Memory B cell (primary cell): ENCODE data around the gene DMRT2.

Source experiments
- ATAC-seq: fragments of 150-1000 bp; cut with Tn5 transposase; 2 replicates; pipeline ENCODE4 v1.10.0; 2021; ENCODE audit warnings: low read depth, mild to moderate bottlenecking, moderate library complexity
- DNase-seq, 2 donors: peaks; one replicate each; pipeline ENCODE4 v3.0.0; 2022; ENCODE audit warnings: low spot score in 2 of 2
- H3K27ac Mint-ChIP-seq: one replicate; pipeline ENCODE4 v1.8.0; 2022; ENCODE audit warnings: mild to moderate bottlenecking, moderate library complexity, mixed read lengths
- H3K27me3 Mint-ChIP-seq: one replicate; pipeline ENCODE4 v1.8.0; 2022; ENCODE audit warnings: mixed read lengths
- H3K36me3 Mint-ChIP-seq: one replicate; pipeline ENCODE4 v1.8.0; 2022; ENCODE audit warnings: mild to moderate bottlenecking, mixed read lengths
- H3K4me1 Mint-ChIP-seq: one replicate; pipeline ENCODE4 v1.8.0; 2022; ENCODE audit warnings: mixed read lengths
- H3K4me3 Mint-ChIP-seq: one replicate; pipeline ENCODE4 v1.8.0; 2022; ENCODE audit warnings: mild to moderate bottlenecking, moderate library complexity, mixed read lengths
- H3K9me3 Mint-ChIP-seq: one replicate; pipeline ENCODE4 v1.8.0; 2022; ENCODE audit warnings: mixed read lengths

Gene DMRT2

DNA sequence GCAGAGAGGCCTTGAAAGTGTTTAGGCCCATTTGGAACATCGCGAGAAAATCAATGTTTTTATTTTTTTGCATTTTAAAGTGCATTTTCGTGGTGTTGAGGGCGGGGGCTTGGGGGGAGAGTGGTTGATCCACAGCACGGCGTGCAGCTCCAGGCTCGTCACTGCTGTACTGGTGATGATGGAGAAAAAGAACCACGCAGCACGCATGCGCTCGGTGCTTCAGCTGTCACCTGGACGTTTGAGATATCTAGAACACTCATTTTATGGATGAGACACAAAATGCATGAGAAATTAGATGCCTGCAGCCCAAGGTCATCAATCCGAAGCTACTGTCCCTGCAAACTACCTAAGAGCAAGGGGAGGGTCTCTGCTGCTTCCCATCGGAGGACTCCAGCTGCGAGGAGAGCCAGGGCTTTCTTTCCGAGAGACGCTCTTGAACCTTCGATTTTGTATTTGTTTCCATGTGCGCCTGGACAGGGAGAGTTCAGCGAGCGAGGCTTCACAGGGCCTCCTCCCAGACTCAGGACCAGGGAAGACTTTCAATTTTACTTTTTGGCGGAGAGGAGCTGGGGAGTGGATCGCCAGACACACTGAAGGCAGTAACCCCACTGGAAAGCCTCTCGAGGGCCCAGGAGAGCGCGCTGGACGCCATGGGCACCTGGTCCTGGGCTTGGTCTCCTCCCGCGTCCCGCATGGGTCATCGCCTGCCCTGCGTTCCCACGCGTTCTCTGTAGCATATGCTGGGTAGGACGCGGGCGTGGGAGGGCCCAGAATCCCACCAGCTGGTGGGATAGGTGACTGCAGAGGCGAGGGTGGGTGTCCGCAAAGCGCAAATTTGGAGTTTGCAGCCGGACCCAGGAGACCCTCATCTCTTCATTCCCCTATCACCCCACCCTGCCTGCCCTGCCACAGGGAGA is 2.5 kb downstream of the DMRT2 start:
- peaks cover 1% of the 10 kb centered on the region for H3K36me3 Mint-ChIP-seq
- no peak for ATAC-seq
- H3K9me3 Mint-ChIP-seq, result peaks cover 6% of the 10 kb centered on the region
- H3K4me1 Mint-ChIP-seq, result peaks cover 12% of the 10 kb centered on the region
- peaks cover 28% of the 10 kb centered on the region for H3K27me3 Mint-ChIP-seq
- no peak overlapping the region for H3K27ac Mint-ChIP-seq
- H3K4me3 Mint-ChIP-seq, result peak overlapping the region; percentile 24
- no peak for DNase-seq

DNA sequence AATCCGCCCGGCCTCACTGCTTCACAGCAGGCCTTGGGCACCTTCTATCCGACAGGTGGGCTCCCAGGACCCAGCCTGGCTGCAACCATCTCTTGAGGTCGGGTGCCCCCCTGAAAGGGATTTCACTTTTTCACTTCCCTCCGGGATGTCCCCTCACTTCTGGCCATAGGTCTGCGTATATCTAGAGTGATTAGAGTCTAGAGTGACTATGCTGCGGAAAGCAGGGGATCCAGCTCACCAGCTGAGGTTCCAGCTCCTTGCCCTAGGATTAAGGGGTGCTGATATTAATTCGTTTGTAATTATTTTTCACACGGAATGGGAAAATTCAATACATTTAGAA is 3.1 kb downstream of the DMRT2 start:
- peaks cover 1% of the 10 kb centered on the region for H3K36me3 Mint-ChIP-seq
- no peak overlapping the region for H3K4me3 Mint-ChIP-seq
- H3K27ac Mint-ChIP-seq, result no peak overlapping the region
- H3K27me3 Mint-ChIP-seq, result peaks cover 23% of the 10 kb centered on the region
- peaks cover 6% of the 10 kb centered on the region for H3K9me3 Mint-ChIP-seq
- DNase-seq (no peak), ATAC-seq (no peak)
- H3K4me1 Mint-ChIP-seq, result peaks cover 6% of the 10 kb centered on the region

DNA sequence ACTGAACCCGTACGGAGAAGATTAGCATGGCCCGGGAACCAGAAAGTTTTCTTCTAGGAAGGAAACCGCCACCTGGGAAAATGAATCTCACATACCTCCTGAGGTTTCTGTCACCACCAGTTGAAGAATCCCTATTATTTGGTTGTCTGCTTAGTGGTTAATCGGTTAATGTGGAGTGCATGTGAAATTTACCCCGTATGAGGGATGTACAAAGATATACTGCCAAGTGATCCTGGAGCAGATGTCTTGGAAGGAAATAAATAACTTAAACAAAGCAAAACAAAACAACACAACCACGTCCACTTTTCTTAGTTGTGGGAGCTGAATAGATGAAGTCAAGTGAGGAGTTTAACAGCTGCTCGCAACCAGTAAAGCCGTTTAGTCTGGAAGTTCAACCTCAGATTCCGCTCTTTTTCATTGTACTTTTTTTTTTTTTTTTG is 3.8 kb downstream of the DMRT2 start:
- peaks cover 1% of the 10 kb centered on the region for H3K36me3 Mint-ChIP-seq
- H3K27me3 Mint-ChIP-seq, result peaks cover 21% of the 10 kb centered on the region
- H3K4me3 Mint-ChIP-seq, result no peak overlapping the region
- DNase-seq (no peak), ATAC-seq (no peak)
- no peak overlapping the region for H3K27ac Mint-ChIP-seq
- H3K4me1 Mint-ChIP-seq, result peaks cover 4% of the 10 kb centered on the region
- H3K9me3 Mint-ChIP-seq, result peaks cover 6% of the 10 kb centered on the region

GRCh38 chr9:1055166-1055565 is 5.0 kb downstream of the DMRT2 start:
- ATAC-seq (no peak), DNase-seq (no peak)
- no peaks in the 10 kb centered on the region for H3K36me3 Mint-ChIP-seq
- no peaks in the 10 kb centered on the region for H3K9me3 Mint-ChIP-seq
- H3K27ac Mint-ChIP-seq, result no peak overlapping the region
- peaks cover 2% of the 10 kb centered on the region for H3K4me1 Mint-ChIP-seq
- H3K27me3 Mint-ChIP-seq, result peaks cover 15% of the 10 kb centered on the region
- no peak overlapping the region for H3K4me3 Mint-ChIP-seq

- no peaks in the 10 kb centered on the region for H3K9me3 Mint-ChIP-seq
- no peaks in the 10 kb centered on the region for H3K36me3 Mint-ChIP-seq
- no peak overlapping the region for H3K27ac Mint-ChIP-seq
- no peak for ATAC-seq
- peaks cover 9% of the 10 kb centered on the region for H3K27me3 Mint-ChIP-seq
- DNase-seq, result no peak
- no peaks in the 10 kb centered on the region for H3K4me1 Mint-ChIP-seq
- no peak overlapping the region for H3K4me3 Mint-ChIP-seq
These were observed 7.8 kb downstream of the DMRT2 start for GRCh38 chr9:1057910-1058309.

DNA sequence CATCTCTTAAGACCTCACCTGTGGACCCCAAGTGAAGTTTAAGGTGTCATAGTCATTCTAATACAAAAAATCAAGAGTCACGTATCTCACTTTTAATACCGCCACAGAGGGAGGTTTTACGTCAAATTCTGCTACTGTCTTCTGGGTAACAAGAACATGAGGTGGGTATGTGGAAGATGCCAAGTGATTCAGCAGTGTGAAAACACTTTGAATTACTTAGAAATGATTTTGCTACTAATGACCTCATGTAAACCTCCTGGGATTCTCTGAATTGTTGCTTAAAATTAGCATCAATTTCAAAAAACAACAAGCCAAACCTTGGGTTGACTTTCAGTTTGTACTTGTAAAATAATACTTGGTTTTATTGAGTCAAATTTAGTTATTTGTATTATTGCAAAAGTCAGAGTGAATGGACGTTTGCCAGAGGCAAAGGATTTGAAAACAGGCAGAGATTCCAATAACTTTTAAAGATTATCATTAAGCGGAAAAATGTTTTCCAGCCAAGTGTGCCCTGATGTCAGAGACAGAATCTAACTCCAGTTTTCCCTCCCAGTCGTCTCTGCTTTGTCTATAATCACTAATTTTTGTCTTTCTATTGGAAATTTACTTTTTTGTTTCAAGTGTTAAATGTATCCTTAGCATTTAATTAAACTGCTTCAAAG is 8.8 kb downstream of the DMRT2 start:
- DNase-seq, result no peak
- Mint-ChIP-seq H3K36me3 (no peaks in the 10 kb centered on the region), H3K27me3 (peaks cover 11% of the 10 kb centered on the region), H3K9me3 (no peaks in the 10 kb centered on the region), H3K27ac (no peak overlapping the region), H3K4me3 (no peak overlapping the region), H3K4me1 (no peaks in the 10 kb centered on the region)
- no peak for ATAC-seq

- peaks cover 2% of the 10 kb centered on the region for H3K36me3 Mint-ChIP-seq
- no peak for DNase-seq
- peaks cover 7% of the 10 kb centered on the region for H3K27me3 Mint-ChIP-seq
- no peaks in the 10 kb centered on the region for H3K4me1 Mint-ChIP-seq
- H3K9me3 Mint-ChIP-seq, result peaks cover 5% of the 10 kb centered on the region
- no peak for ATAC-seq
- H3K27ac Mint-ChIP-seq, result no peak overlapping the region
- no peak overlapping the region for H3K4me3 Mint-ChIP-seq
These were observed 15.0 kb downstream of the DMRT2 start for GRCh38 chr9:1065130-1065529.

- Mint-ChIP-seq H3K9me3 (peaks cover 5% of the 10 kb centered on the region), H3K27me3 (peaks cover 4% of the 10 kb centered on the region), H3K27ac (no peak overlapping the region), H3K4me1 (peaks cover 2% of the 10 kb centered on the region), H3K36me3 (peaks cover 2% of the 10 kb centered on the region), H3K4me3 (no peak overlapping the region)
- DNase-seq (no peak), ATAC-seq (no peak)
These were observed 20.5 kb downstream of the DMRT2 start for GRCh38 chr9:1070692-1071091.

DNA sequence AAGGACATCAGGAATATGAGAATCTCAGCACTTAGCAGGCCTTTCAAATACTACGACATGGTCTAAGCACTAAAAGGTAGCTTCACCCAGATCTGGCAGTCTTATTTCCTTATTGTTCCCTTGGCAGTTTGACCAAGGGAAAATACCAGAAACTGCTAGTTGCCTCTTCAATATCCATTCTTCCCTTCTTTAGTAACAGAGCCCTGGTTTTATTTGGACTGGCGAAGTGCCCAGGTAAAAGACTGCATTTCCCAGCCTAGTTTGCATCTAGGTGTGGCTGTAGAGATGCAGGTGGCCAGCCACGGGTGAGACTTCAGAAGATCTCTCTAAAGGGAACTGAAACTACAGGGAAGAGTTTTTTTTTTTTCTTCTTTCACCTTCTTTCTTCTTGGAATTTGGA is 21.6 kb downstream of the DMRT2 start:
- H3K27ac Mint-ChIP-seq, result no peak overlapping the region
- DNase-seq (no peak), ATAC-seq (no peak)
- peaks cover 4% of the 10 kb centered on the region for H3K27me3 Mint-ChIP-seq
- peaks cover 2% of the 10 kb centered on the region for H3K36me3 Mint-ChIP-seq
- H3K9me3 Mint-ChIP-seq, result peaks cover 5% of the 10 kb centered on the region
- H3K4me3 Mint-ChIP-seq, result no peak overlapping the region
- peaks cover 2% of the 10 kb centered on the region for H3K4me1 Mint-ChIP-seq

GRCh38 chr9:1073497-1073896 is 23.3 kb downstream of the DMRT2 start:
- DNase-seq (no peak), ATAC-seq (no peak)
- peaks cover 2% of the 10 kb centered on the region for H3K4me1 Mint-ChIP-seq
- H3K27me3 Mint-ChIP-seq, result peaks cover 6% of the 10 kb centered on the region
- H3K4me3 Mint-ChIP-seq, result no peak overlapping the region
- no peak overlapping the region for H3K27ac Mint-ChIP-seq
- no peaks in the 10 kb centered on the region for H3K9me3 Mint-ChIP-seq
- no peaks in the 10 kb centered on the region for H3K36me3 Mint-ChIP-seq

DNA sequence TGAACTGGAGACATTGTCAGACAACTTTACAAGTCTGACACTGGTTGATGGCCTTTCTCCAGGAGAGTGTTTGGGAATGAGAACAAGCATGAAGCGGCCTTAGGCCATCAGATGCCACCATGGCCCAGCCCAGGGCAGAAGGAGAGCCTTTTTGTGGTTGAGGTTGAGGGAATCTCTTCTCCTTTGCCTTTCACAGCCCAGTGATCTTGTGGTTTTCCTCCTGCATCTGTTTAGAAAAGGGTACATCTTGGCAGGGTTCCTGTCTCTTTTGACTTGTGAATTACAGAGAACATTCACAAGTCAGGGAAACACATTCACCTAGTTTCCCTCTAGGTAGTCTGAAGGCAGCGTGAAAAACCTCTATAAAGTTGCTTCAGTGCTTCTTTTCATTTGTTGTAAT is 27.5 kb downstream of the DMRT2 start:
- Mint-ChIP-seq H3K4me3 (no peak overlapping the region), H3K9me3 (no peaks in the 10 kb centered on the region), H3K36me3 (no peaks in the 10 kb centered on the region), H3K4me1 (no peaks in the 10 kb centered on the region), H3K27me3 (peaks cover 7% of the 10 kb centered on the region), H3K27ac (no peak overlapping the region)
- DNase-seq (no peak), ATAC-seq (no peak)

DNA sequence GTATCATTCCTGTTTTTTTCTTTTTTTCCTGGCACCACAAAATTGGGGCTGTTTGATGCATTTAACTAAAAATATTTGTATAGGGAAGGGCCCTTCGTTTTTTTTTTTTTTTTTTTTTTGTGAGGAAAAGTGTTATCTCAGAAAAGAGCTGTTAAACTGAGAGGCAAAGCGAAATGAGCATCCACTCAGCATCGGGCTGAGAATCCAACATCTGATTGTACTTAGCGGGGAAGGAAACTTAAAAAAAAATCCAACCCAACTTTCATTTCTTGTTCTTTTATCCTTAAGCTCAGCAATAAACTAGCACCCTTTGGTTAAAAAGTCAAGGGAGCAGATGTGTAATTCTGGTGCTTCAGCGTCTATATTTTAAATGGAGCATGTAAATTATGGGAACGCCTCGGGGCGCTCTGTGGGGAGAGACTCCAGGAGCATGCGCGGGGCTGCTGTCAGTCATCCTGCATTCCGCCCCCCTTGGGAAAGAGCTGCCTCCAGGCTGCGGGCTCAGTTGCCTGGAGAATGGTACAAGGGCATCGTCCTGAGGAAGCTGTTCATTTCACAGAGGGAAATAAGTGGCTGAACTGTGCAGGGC is 33.3 kb downstream of the DMRT2 start:
- H3K27ac Mint-ChIP-seq, result no peak overlapping the region
- no peak for ATAC-seq
- peaks cover 6% of the 10 kb centered on the region for H3K27me3 Mint-ChIP-seq
- H3K36me3 Mint-ChIP-seq, result no peaks in the 10 kb centered on the region
- H3K4me1 Mint-ChIP-seq, result peaks cover 2% of the 10 kb centered on the region
- H3K4me3 Mint-ChIP-seq, result no peak overlapping the region
- no peaks in the 10 kb centered on the region for H3K9me3 Mint-ChIP-seq
- DNase-seq, result no peak

- no peaks in the 10 kb centered on the region for H3K9me3 Mint-ChIP-seq
- H3K4me1 Mint-ChIP-seq, result peaks cover 2% of the 10 kb centered on the region
- peaks cover 9% of the 10 kb centered on the region for H3K27me3 Mint-ChIP-seq
- DNase-seq (no peak), ATAC-seq (no peak)
- no peaks in the 10 kb centered on the region for H3K36me3 Mint-ChIP-seq
- H3K27ac Mint-ChIP-seq, result no peak overlapping the region
- H3K4me3 Mint-ChIP-seq, result no peak overlapping the region
These were observed 34.9 kb downstream of the DMRT2 start for GRCh38 chr9:1085086-1085485.

DNA sequence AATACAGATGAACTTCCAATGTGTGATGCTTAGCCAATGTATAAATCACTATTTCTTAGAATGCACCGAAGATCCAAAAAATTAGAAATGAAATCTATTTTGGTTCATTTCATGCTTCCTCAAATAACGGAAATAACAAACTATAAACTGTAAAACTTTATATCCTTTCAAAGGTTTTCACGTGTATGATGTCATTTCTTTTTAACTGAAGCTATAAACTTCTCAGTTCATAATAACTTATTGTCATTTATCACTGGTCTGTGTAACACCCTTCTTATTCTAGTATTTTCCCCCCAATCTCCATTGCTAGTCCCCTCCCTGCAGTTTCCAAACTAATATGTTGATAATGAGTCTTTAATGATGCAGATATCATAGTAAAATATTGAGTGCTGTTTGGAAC is 36.4 kb downstream of the DMRT2 start:
- no peak for ATAC-seq

More for the DNA sequence above, 36.4 kb downstream of the DMRT2 start:
- Mint-ChIP-seq H3K36me3 (no peaks in the 10 kb centered on the region), H3K4me1 (peaks cover 2% of the 10 kb centered on the region), H3K27ac (no peak overlapping the region), H3K4me3 (no peak overlapping the region), H3K9me3 (no peaks in the 10 kb centered on the region), H3K27me3 (peaks cover 7% of the 10 kb centered on the region)
- DNase-seq, result no peak
